DMS 273 (cell line): ENCODE data around the gene AFF3.

Experiments used
- DNase-seq: peaks from one replicate; lab custom pipeline; 2025; ENCODE audit not compliant: unreplicated experiment; lab: John Stamatoyannopoulos, UW

AFF3 gene

GRCh38 chr2:99836690-99837605 is 305.4 kb downstream of the AFF3 start:
- no peak for DNase-seq

GRCh38 chr2:99834426-99834825 is 308.0 kb downstream of the AFF3 start:
- no peak for DNase-seq

GRCh38 chr2:99833586-99834201 is 308.7 kb downstream of the AFF3 start:
- no peak for DNase-seq

- no peak for DNase-seq
Measured at GRCh38 chr2:99832926-99833325, 309.5 kb downstream of the AFF3 start.

- DNase-seq, result no peak
Measured at GRCh38 chr2:99831772-99832171, 310.6 kb downstream of the AFF3 start.

GRCh38 chr2:99827296-99827999 is 314.9 kb downstream of the AFF3 start:
- no peak for DNase-seq

- DNase-seq, result no peak
Measured at GRCh38 chr2:99825630-99826029, 316.8 kb downstream of the AFF3 start.

- DNase-seq, result no peak
Measured at GRCh38 chr2:99824758-99825157, 317.6 kb downstream of the AFF3 start.

- no peak for DNase-seq
Measured at GRCh38 chr2:99822474-99823207, 319.7 kb downstream of the AFF3 start.

GRCh38 chr2:99821984-99822383 is 320.4 kb downstream of the AFF3 start:
- DNase-seq, result no peak

- DNase-seq, result no peak
Measured at GRCh38 chr2:99821572-99821971, 320.8 kb downstream of the AFF3 start.

- DNase-seq, result peak; percentile 18
Measured at GRCh38 chr2:99821039-99821438, 321.4 kb downstream of the AFF3 start.

GRCh38 chr2:99819766-99820165 is 322.6 kb downstream of the AFF3 start:
- peak; percentile 16 for DNase-seq

GRCh38 chr2:99818842-99819241 is 323.5 kb downstream of the AFF3 start:
- DNase-seq, result peak; percentile 50

GRCh38 chr2:99816908-99817307 is 325.5 kb downstream of the AFF3 start:
- DNase-seq, result no peak

- DNase-seq, result no peak
Measured at GRCh38 chr2:99812426-99812825, 330.0 kb downstream of the AFF3 start.

- DNase-seq, result peak; percentile 4
Measured at GRCh38 chr2:99811544-99811943, 330.8 kb downstream of the AFF3 start.

- DNase-seq, result no peak
Measured at GRCh38 chr2:99810225-99810624, 332.2 kb downstream of the AFF3 start.

- DNase-seq, result no peak
Measured at GRCh38 chr2:99809259-99809900, 333.0 kb downstream of the AFF3 start.

GRCh38 chr2:99808361-99809200 is 333.8 kb downstream of the AFF3 start:
- DNase-seq, result no peak
